Ecto neural progenitor cell (in vitro differentiated cells): Measurements from ENCODE around the gene GAK.

Experiments used
- DNase-seq: peaks from one replicate; pipeline ENCODE4 v3.0.0-alpha.2; 2018; ENCODE audit warnings: low spot score

GAK gene

GRCh38 chr4:907103-907400 is 25.1 kb downstream of the GAK start:
- no peak for DNase-seq

- no peak for DNase-seq
These were observed 25.6 kb downstream of the GAK start for GRCh38 chr4:906339-907102.

GRCh38 chr4:905485-906338 is 26.4 kb downstream of the GAK start:
- DNase-seq: no peak

- DNase-seq: no peak
These were observed 28.8 kb downstream of the GAK start for GRCh38 chr4:903066-904046.

- no peak for DNase-seq
These were observed 30.8 kb downstream of the GAK start for GRCh38 chr4:901192-901910.

- no peak for DNase-seq
These were observed 31.4 kb downstream of the GAK start for GRCh38 chr4:900721-901120.

GRCh38 chr4:900073-900472 is 32.0 kb downstream of the GAK start:
- no peak for DNase-seq

GRCh38 chr4:899556-899906 is 32.6 kb downstream of the GAK start:
- no peak for DNase-seq

GRCh38 chr4:898869-899555 is 33.1 kb downstream of the GAK start:
- no peak for DNase-seq

GRCh38 chr4:898123-898522 is 34.0 kb downstream of the GAK start:
- no peak for DNase-seq

- no peak for DNase-seq
These were observed 35.5 kb downstream of the GAK start for GRCh38 chr4:896630-897029.

GRCh38 chr4:896216-896615 is 35.9 kb downstream of the GAK start:
- no peak for DNase-seq

- DNase-seq: no peak
These were observed 36.5 kb downstream of the GAK start for GRCh38 chr4:895596-895995.

GRCh38 chr4:893995-894705 is 38.0 kb downstream of the GAK start:
- no peak for DNase-seq

GRCh38 chr4:893276-893994 is 38.7 kb downstream of the GAK start:
- DNase-seq: no peak

- DNase-seq: no peak
These were observed 39.3 kb downstream of the GAK start for GRCh38 chr4:892780-893179.

- DNase-seq: peak; percentile 63
These were observed 40.4 kb downstream of the GAK start for GRCh38 chr4:891747-892146.

- DNase-seq: no peak
These were observed 42.0 kb downstream of the GAK start for GRCh38 chr4:890036-890695.

- no peak for DNase-seq
These were observed 42.6 kb downstream of the GAK start for GRCh38 chr4:889516-889915.
